Left ventricle myocardium inferior (tissue), 1 donor: ENCODE results near the gene NR5A2. TPM values are rescaled to one million over a fixed set of nuclear protein-coding genes. Genes with fewer than 3 reads are reported as not detected.

Source experiments
- DNase-seq: peaks from one replicate; pipeline ENCODE4 v3.0.0-alpha.2; 2020
- H3K27ac ChIP-seq: fragments of 200-600 bp; replicated peaks from 2 replicates; pipeline ENCODE4 v1.8.0; 2021
- H3K27me3 ChIP-seq: fragments of 200-600 bp; 2 replicates; pipeline ENCODE4 v1.8.0; 2021; ENCODE audit warnings: low read depth
- H3K36me3 ChIP-seq: fragments of 200-600 bp; 2 replicates; pipeline ENCODE4 v1.8.0; 2021
- H3K4me1 ChIP-seq: fragments of 200-600 bp; 2 replicates; pipeline ENCODE4 v1.8.0; 2021
- H3K4me3 ChIP-seq: fragments of 200-600 bp; 2 replicates; pipeline ENCODE4 v1.8.0; 2021; ENCODE audit warnings: mild to moderate bottlenecking, moderate library complexity
- H3K9me3 ChIP-seq: fragments of 200-600 bp; replicated peaks from 2 replicates; pipeline ENCODE4 v1.8.0; 2021
- intact Hi-C: fragments of 100-400 bp; cut with micrococcal nuclease; formaldehyde crosslinking; loops from one replicate; pipeline ENCODE4 v1.11.0; 2022
- total RNA-seq: library from RNA; stranded (reverse); fragmentation: NEBNext Ultra II Directional; extraction: Animal tissue kit (Norgen Biotek cat#: 25700); gene quantifications from one replicate; pipeline ENCODE4 v1.2.1, GENCODE V29; 2021
- TF ChIP-seq, protein P1 (sequence below): fragments of 200-600 bp; IDR thresholded peaks from 2 replicates; pipeline ENCODE4 v1.8.0; 2021; ENCODE audit warnings: antibody characterized with exemption, mild to moderate bottlenecking, borderline replicate concordance
- donor health status: DM: no; HTN: yes; CAD: no; lungs with severe emphysema.

The NR5A2 gene
- total RNA-seq, 1 donor from 2014 or later, result 1.3 TPM

DNA sequence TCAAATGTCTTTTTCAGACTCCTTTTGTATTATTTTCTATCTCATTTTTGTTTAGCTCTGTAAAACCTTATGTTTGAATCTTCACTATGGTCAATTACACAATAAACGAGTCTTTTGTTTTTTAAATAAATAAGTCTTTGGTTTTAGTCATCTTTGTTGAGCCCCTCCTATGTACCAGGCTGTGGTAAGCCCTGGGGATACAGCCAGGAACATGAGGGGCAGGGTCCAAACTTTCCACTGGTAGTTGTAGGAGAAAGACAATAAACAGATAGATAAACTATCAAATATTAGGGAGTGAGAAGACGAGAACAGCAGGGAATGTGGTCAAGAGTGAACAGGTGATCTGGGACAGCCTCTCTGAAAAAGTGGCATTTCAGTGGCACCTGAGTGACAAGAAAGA is 195.7 kb downstream of the NR5A2 start:
- H3K27ac ChIP-seq, result no peak overlapping the region
- no peaks in the 10 kb centered on the region for H3K36me3 ChIP-seq
- intact Hi-C loops, result no loop called here
- no peaks in the 10 kb centered on the region for H3K9me3 ChIP-seq
- TF ChIP-seq, protein P1, sequence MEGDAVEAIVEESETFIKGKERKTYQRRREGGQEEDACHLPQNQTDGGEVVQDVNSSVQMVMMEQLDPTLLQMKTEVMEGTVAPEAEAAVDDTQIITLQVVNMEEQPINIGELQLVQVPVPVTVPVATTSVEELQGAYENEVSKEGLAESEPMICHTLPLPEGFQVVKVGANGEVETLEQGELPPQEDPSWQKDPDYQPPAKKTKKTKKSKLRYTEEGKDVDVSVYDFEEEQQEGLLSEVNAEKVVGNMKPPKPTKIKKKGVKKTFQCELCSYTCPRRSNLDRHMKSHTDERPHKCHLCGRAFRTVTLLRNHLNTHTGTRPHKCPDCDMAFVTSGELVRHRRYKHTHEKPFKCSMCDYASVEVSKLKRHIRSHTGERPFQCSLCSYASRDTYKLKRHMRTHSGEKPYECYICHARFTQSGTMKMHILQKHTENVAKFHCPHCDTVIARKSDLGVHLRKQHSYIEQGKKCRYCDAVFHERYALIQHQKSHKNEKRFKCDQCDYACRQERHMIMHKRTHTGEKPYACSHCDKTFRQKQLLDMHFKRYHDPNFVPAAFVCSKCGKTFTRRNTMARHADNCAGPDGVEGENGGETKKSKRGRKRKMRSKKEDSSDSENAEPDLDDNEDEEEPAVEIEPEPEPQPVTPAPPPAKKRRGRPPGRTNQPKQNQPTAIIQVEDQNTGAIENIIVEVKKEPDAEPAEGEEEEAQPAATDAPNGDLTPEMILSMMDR, result no peak
- no peak overlapping the region for H3K4me3 ChIP-seq
- no peaks in the 10 kb centered on the region for H3K4me1 ChIP-seq
- DNase-seq, result no peak
- peaks cover 21% of the 10 kb centered on the region for H3K27me3 ChIP-seq

DNA sequence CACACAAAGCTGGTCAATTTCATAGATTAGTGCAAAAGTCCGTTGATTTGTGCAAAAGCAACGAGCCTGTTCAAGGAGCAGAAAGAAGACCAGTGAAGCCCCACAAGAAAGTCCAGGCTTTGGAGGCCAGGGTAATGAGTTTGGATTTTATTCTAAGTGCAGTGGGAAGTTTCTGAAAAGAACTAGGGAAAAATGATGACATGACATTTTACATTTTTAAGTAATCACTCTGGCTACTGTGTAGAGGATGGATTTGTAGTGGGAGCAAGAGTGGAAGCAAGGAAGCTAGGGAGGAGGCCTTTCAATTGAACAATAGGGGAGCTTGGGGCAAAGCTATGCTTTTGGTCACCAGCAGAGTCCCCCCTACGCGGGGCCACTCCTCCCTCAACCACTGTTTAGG is 196.1 kb downstream of the NR5A2 start:
- peaks cover 21% of the 10 kb centered on the region for H3K27me3 ChIP-seq
- intact Hi-C loops, result no loop called here
- H3K36me3 ChIP-seq, result no peaks in the 10 kb centered on the region
- TF ChIP-seq, protein P1, result no peak
- H3K4me1 ChIP-seq, result no peaks in the 10 kb centered on the region
- DNase-seq, result no peak
- no peaks in the 10 kb centered on the region for H3K9me3 ChIP-seq
- no peak overlapping the region for H3K27ac ChIP-seq
- no peak overlapping the region for H3K4me3 ChIP-seq

DNA sequence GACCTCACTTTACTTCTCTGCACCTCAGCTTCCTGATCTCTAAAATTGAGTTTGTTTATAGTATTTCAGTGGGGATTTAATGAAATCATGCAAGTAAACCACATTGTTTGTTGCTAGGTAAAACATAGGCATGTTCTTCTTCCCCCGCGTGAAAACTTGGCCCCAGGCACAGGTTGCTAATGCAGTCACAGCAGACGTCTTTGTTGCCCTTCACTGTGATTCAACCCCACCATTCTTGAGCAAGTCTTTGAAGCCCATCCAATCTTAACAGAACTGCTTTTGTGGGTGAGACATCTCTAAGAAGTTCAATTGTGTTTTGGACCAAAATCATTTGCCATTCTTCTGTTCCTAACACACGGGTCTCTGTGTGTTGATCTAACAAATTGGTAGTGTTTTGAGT is 196.8 kb downstream of the NR5A2 start:
- peaks cover 21% of the 10 kb centered on the region for H3K27me3 ChIP-seq
- no peak overlapping the region for H3K4me3 ChIP-seq
- no peaks in the 10 kb centered on the region for H3K4me1 ChIP-seq
- H3K36me3 ChIP-seq, result no peaks in the 10 kb centered on the region
- DNase-seq, result no peak
- H3K9me3 ChIP-seq, result no peaks in the 10 kb centered on the region
- intact Hi-C loops, result no loop called here
- no peak overlapping the region for H3K27ac ChIP-seq
- TF ChIP-seq, protein P1, result no peak

DNA sequence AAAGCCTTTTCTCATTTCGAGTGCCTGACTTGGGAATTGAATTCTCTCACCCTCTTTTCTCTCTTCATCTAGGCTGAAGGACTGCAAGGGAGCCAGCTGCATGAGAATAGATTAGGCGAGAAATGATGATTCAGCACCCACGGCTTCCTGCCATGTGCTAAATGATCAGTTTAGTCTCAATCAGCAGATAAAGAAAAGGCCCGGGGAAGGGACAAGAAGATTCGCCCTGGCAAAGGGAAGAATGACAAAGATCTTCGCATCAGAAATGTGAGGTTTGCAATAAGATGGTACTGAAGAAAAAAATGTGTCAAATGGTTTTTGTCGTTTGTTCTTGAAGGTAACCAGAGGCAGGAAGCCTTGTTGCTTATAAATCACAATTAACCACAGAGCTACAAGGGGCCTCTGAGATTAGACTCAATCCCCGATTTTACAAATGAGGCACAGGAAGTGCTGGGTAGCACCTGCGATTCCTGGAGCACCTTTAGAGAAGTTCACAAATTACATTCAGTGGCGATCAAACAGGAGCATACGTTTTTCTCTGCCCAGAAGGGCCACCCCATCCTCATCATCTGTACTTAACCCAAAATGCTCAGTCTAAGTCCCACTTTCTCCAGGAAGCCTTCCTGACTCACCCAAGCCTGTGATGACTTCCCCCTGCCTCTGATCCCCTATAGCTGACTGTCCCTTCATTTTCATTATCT is 198.9 kb downstream of the NR5A2 start:
- intact Hi-C loops, result no loop called here
- no peak overlapping the region for H3K4me3 ChIP-seq
- no peaks in the 10 kb centered on the region for H3K4me1 ChIP-seq
- TF ChIP-seq, protein P1, result no peak
- DNase-seq, result no peak
- H3K27me3 ChIP-seq, result peaks cover 21% of the 10 kb centered on the region
- no peak overlapping the region for H3K27ac ChIP-seq
- H3K9me3 ChIP-seq, result no peaks in the 10 kb centered on the region
- H3K36me3 ChIP-seq, result no peaks in the 10 kb centered on the region

DNA sequence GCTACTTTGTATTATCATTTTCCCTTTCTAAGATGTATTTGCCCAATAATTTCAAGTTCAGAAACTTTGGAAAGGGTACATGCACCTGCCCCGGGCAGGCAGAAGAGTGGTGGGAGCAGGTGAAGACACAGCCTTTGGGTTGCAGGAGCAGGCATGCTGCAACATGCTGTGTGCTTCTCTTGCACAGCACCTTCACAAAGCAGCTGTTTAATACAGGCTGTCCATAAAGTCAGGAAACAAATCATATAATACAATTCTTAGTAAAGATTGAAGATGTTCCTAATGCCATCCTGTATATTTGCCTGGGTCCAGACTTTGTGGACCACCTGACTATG is 199.4 kb downstream of the NR5A2 start:
- TF ChIP-seq, protein P1, result no peak
- H3K4me1 ChIP-seq, result peaks cover under 1% of the 10 kb centered on the region
- H3K27ac ChIP-seq, result no peak overlapping the region
- H3K9me3 ChIP-seq, result no peaks in the 10 kb centered on the region
- no peaks in the 10 kb centered on the region for H3K36me3 ChIP-seq
- H3K4me3 ChIP-seq, result no peak overlapping the region
- no peak for DNase-seq
- intact Hi-C loops, result no loop called here
- peaks cover 21% of the 10 kb centered on the region for H3K27me3 ChIP-seq
